ENCODE measurements around the gene PRKN. TPM values are rescaled to one million over a fixed set of nuclear protein-coding genes. Genes with fewer than 3 reads are reported as not detected.

Gene PRKN
- total and polyA plus RNA-seq, 2 experiments from 2014 or later, result 0.10 to 0.84 TPM

- no peak for TF ChIP-seq ZNF462 (CRISPR knock-in tag; IDR thresholded peaks at IDR 0.05)
- no peak for TF ChIP-seq EZH2 (IDR thresholded peaks at IDR 0.05; ENCODE audit: low read depth, unreplicated experiment)
- no peak for TF ChIP-seq JUNB (IDR thresholded peaks at IDR 0.05; ENCODE audit: unreplicated experiment)
- no peak for TF ChIP-seq REST (IDR thresholded peaks at IDR 0.05; ENCODE audit: unreplicated experiment)
Observed at GRCh38 chr6:162118706-162119105, 608.9 kb downstream of the PRKN start (continued).

- H3K27me3 Mint-ChIP-seq (ENCODE audit: insufficient read depth, low read depth, poor library complexity), result peaks cover 3% of the 10 kb centered on the region
- Histone ChIP-seq H3K4me2 (no peak overlapping the region), H3K9me2 (ENCODE audit: insufficient read depth) (0 out of 2 replicates have a peak, but pooled peaks cover 3% of the 10 kb centered on the region)
- TF ChIP-seq ZNF114 (CRISPR knock-in tag; IDR thresholded peaks at IDR 0.05) (no peak), REST (IDR thresholded peaks at IDR 0.05; ENCODE audit: unreplicated experiment) (no peak), CREB1 (CRISPR knock-in tag; IDR thresholded peaks at IDR 0.05; ENCODE audit: low read depth) (no peak), ETS1 (IDR thresholded peaks at IDR 0.05) (no peak)
Observed at GRCh38 chr6:162116902-162117525, 610.6 kb downstream of the PRKN start.

More at GRCh38 chr6:162116902-162117525, 610.6 kb downstream of the PRKN start:
- no peak overlapping the region for H3K4me3 ChIP-seq
- Mint-ChIP-seq H3K4me3 (no peak overlapping the region), H3K27ac (no peak overlapping the region), H3K36me3 (ENCODE audit: low read depth) (no peaks in the 10 kb centered on the region; the same call in 2 of the 3 replicates), H3K9me3 (peaks cover 3% of the 10 kb centered on the region; the same call in 2 of the 3 replicates), H3K4me1 (0 out of 3 replicates have a peak, but pooled peaks cover 3% of the 10 kb centered on the region)
- H2AFZ ChIP-seq, result no peak overlapping the region
- ATAC-seq (no peak), DNase-seq (ENCODE audit: low spot score) (no peak)
- H3F3A ChIP-seq (replicated peaks; ENCODE audit: low read depth), result no peaks in the 10 kb centered on the region
- H3K36me3 ChIP-seq (ENCODE audit: insufficient read depth), result no peaks in the 10 kb centered on the region
- H3K4me1 ChIP-seq (ENCODE audit: insufficient read depth), result no peaks in the 10 kb centered on the region
- H3K27ac ChIP-seq (ENCODE audit: low read depth), result no peak overlapping the region
- H3K79me2 ChIP-seq (replicated peaks; ENCODE audit: insufficient read depth), result no peaks in the 10 kb centered on the region
- H3K27me3 ChIP-seq (ENCODE audit: insufficient read depth), result no peaks in the 10 kb centered on the region
- no peaks in the 10 kb centered on the region for H4K20me1 ChIP-seq (replicated peaks; ENCODE audit: insufficient read depth)

All from GM23338 (cell line).